T-helper 2 cell treated with Interferon-gamma antibody and Interleukin-4, amounts not matched to agents 5 μg/mL and 100 μg/mL, for 36 hours (primary cell): ENCODE measurements around the gene ARHGEF6.
"Not testable (repeated sequence)": the region's sequence is repeated elsewhere in the genome, so short reads cannot be mapped to it uniquely, and the experiment has no call there.

ENCODE experiments used
- DNase-seq: peaks from one replicate; pipeline ENCODE4 v3.0.0; 2021; ENCODE audit warnings: low spot score
- H3K27ac Mint-ChIP-seq: one replicate; pipeline ENCODE4 v1.8.0; 2021; ENCODE audit warnings: mild to moderate bottlenecking, mixed read lengths
- H3K27me3 Mint-ChIP-seq: one replicate; pipeline ENCODE4 v1.8.0; 2021; ENCODE audit warnings: low read depth, mixed read lengths
- H3K36me3 Mint-ChIP-seq: one replicate; pipeline ENCODE4 v1.8.0; 2021; ENCODE audit warnings: low read depth, mixed read lengths
- H3K4me1 Mint-ChIP-seq: one replicate; pipeline ENCODE4 v1.8.0; 2021; ENCODE audit warnings: low read depth, mixed read lengths
- H3K4me3 Mint-ChIP-seq: one replicate; pipeline ENCODE4 v1.8.0; 2022; ENCODE audit warnings: mild to moderate bottlenecking, moderate library complexity, mixed read lengths
- H3K9me3 Mint-ChIP-seq: one replicate; pipeline ENCODE4 v1.8.0; 2021; ENCODE audit warnings: mixed read lengths

The ARHGEF6 gene

GRCh38 chrX:136771869-136772268 is 8.9 kb downstream of the ARHGEF6 start:
- not testable (repeated sequence) for H3K9me3 Mint-ChIP-seq, H3K4me3 Mint-ChIP-seq, H3K27ac Mint-ChIP-seq, H3K27me3 Mint-ChIP-seq, DNase-seq
- H3K4me1 Mint-ChIP-seq, result peaks cover 52% of the 10 kb centered on the region
- H3K36me3 Mint-ChIP-seq, result peaks cover 42% of the 10 kb centered on the region

- peaks cover 49% of the 10 kb centered on the region for H3K36me3 Mint-ChIP-seq
- peaks cover 44% of the 10 kb centered on the region for H3K4me1 Mint-ChIP-seq
- H3K4me3 Mint-ChIP-seq, result peak overlapping the region; percentile 85
- peak; percentile 64 for DNase-seq
- H3K27me3 Mint-ChIP-seq, result no peaks in the 10 kb centered on the region
- peak overlapping the region; percentile 94 for H3K27ac Mint-ChIP-seq
- H3K9me3 Mint-ChIP-seq, result no peaks in the 10 kb centered on the region
Measured at GRCh38 chrX:136768469-136769084, 12.2 kb downstream of the ARHGEF6 start.

GRCh38 chrX:136767104-136767941 is 13.4 kb downstream of the ARHGEF6 start:
- peaks cover 46% of the 10 kb centered on the region for H3K4me1 Mint-ChIP-seq
- H3K9me3 Mint-ChIP-seq, result no peaks in the 10 kb centered on the region
- peak; percentile 23 for DNase-seq
- no peak overlapping the region for H3K27ac Mint-ChIP-seq
- H3K4me3 Mint-ChIP-seq, result peak overlapping the region; percentile 85
- H3K36me3 Mint-ChIP-seq, result peaks cover 51% of the 10 kb centered on the region
- no peaks in the 10 kb centered on the region for H3K27me3 Mint-ChIP-seq

GRCh38 chrX:136766785-136767103 is 14.0 kb downstream of the ARHGEF6 start:
- H3K4me3 Mint-ChIP-seq, result peak overlapping the region; percentile 79
- DNase-seq, result no peak
- H3K4me1 Mint-ChIP-seq, result peaks cover 45% of the 10 kb centered on the region
- no peaks in the 10 kb centered on the region for H3K9me3 Mint-ChIP-seq
- peak overlapping the region; percentile 72 for H3K27ac Mint-ChIP-seq
- H3K36me3 Mint-ChIP-seq, result peaks cover 47% of the 10 kb centered on the region
- no peaks in the 10 kb centered on the region for H3K27me3 Mint-ChIP-seq

- H3K4me1 Mint-ChIP-seq, result peaks cover 40% of the 10 kb centered on the region
- no peak for DNase-seq
- H3K4me3 Mint-ChIP-seq, result peak overlapping the region; percentile 79
- no peaks in the 10 kb centered on the region for H3K9me3 Mint-ChIP-seq
- H3K27ac Mint-ChIP-seq, result peak overlapping the region; percentile 72
- no peaks in the 10 kb centered on the region for H3K27me3 Mint-ChIP-seq
- peaks cover 42% of the 10 kb centered on the region for H3K36me3 Mint-ChIP-seq
Measured at GRCh38 chrX:136765821-136766356, 14.8 kb downstream of the ARHGEF6 start.

DNA sequence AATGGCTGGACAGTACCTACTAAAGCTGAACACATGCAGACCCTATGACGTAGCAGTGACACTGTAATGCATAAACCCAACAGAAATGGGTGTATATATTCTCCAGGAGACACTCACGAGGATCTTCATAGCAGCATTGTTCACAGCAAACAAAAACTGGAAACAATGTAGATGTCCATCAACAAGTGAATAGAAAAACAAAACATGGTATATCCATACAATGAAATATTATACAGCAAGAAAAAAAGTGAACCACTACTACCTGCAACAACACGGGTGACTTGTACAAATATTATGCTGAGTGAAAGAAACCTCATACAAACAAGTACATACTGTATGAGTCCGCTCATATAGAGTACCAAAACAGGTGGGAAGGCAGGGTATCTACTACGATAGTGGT is 16.5 kb downstream of the ARHGEF6 start:
- Mint-ChIP-seq H3K36me3 (peaks cover 47% of the 10 kb centered on the region), H3K4me1 (peaks cover 39% of the 10 kb centered on the region), H3K27me3 (no peaks in the 10 kb centered on the region), H3K4me3 (no peak overlapping the region), H3K9me3 (no peaks in the 10 kb centered on the region), H3K27ac (no peak overlapping the region)
- DNase-seq, result no peak

GRCh38 chrX:136762820-136763452 is 17.8 kb downstream of the ARHGEF6 start:
- H3K4me1 Mint-ChIP-seq, result peaks cover 31% of the 10 kb centered on the region
- H3K27ac Mint-ChIP-seq, result peak overlapping the region; percentile 81

GRCh38 chrX:136761421-136761820 is 19.3 kb downstream of the ARHGEF6 start:
- H3K4me3 Mint-ChIP-seq, result no peak overlapping the region
- H3K27ac Mint-ChIP-seq, result no peak overlapping the region
- H3K36me3 Mint-ChIP-seq, result peaks cover 50% of the 10 kb centered on the region
- H3K4me1 Mint-ChIP-seq, result peaks cover 38% of the 10 kb centered on the region
- no peaks in the 10 kb centered on the region for H3K9me3 Mint-ChIP-seq
- DNase-seq, result no peak
- no peaks in the 10 kb centered on the region for H3K27me3 Mint-ChIP-seq

More at GRCh38 chrX:136762820-136763452, 17.8 kb downstream of the ARHGEF6 start:
- Mint-ChIP-seq H3K4me3 (peak overlapping the region; percentile 55), H3K9me3 (no peaks in the 10 kb centered on the region), H3K36me3 (peaks cover 46% of the 10 kb centered on the region), H3K27me3 (no peaks in the 10 kb centered on the region)
- DNase-seq, result no peak

DNA sequence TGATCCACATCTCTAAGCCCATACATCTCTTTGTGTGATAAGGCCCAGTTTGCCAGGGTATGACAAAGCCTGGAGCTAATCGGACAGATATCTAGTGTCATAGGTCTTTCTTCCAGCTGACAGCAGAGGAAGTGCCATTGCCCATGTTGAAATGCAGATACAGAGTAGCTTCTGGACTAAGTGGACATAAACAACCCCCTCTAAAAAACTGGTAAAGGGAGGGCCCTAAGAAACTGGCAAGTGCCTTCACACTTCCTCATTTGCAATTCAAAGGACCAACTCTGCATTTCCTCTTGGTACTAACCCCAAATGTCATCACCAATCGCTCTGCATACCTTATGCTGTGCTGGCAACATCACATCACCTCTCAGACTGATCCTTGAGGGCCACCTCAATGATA is 20.8 kb downstream of the ARHGEF6 start:
- peaks cover 43% of the 10 kb centered on the region for H3K36me3 Mint-ChIP-seq
- no peaks in the 10 kb centered on the region for H3K27me3 Mint-ChIP-seq
- H3K9me3 Mint-ChIP-seq, result no peaks in the 10 kb centered on the region
- peak overlapping the region; percentile 36 for H3K4me3 Mint-ChIP-seq
- H3K4me1 Mint-ChIP-seq, result peaks cover 31% of the 10 kb centered on the region
- no peak for DNase-seq
- peak overlapping the region; percentile 65 for H3K27ac Mint-ChIP-seq

DNA sequence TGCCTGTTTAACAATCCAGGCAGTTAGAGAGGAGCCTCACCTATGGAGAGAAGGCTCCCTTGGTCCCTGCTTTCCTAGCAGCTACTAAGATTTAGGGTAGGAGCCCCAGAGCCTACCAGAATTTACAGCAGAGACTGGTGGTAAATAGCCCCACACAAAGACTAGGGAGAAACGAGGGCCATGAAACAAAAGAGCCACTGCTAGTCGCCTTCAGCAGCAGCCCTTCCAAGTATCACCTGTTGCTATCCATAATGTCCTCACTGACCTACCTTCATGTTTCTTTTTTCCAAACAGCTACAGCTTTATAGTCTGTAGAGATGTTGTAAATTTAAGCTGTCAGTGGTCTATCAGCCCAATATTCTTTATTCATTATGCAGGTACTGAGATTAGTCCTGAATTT is 25.3 kb downstream of the ARHGEF6 start:
- Mint-ChIP-seq H3K27me3 (no peaks in the 10 kb centered on the region), H3K4me1 (peaks cover 51% of the 10 kb centered on the region), H3K27ac (no peak overlapping the region), H3K9me3 (no peaks in the 10 kb centered on the region), H3K4me3 (no peak overlapping the region), H3K36me3 (peaks cover 33% of the 10 kb centered on the region)
- no peak for DNase-seq

DNA sequence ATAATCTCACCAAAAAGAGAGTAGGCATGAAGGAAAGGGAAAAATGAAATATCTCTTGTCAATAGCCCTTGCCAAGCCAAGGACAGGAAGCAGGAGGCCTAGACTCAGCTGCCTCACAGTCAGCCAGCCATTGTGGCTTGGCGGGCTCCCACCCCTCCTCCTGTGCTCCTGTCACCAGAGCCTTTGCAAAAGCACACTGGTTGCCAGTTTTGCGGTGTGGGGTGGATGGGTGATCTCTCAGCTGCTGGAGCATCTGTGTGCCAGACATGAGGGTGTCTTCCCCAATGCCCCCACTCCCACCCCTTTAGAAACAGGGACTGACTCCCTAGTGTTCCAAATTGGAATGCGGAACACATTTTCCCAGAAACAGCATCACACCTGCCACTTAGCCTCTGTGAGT is 26.1 kb downstream of the ARHGEF6 start:
- Mint-ChIP-seq H3K4me3 (peak overlapping the region; percentile 15), H3K4me1 (peaks cover 52% of the 10 kb centered on the region), H3K27me3 (no peaks in the 10 kb centered on the region), H3K9me3 (no peaks in the 10 kb centered on the region), H3K36me3 (peaks cover 27% of the 10 kb centered on the region), H3K27ac (no peak overlapping the region)
- no peak for DNase-seq

DNA sequence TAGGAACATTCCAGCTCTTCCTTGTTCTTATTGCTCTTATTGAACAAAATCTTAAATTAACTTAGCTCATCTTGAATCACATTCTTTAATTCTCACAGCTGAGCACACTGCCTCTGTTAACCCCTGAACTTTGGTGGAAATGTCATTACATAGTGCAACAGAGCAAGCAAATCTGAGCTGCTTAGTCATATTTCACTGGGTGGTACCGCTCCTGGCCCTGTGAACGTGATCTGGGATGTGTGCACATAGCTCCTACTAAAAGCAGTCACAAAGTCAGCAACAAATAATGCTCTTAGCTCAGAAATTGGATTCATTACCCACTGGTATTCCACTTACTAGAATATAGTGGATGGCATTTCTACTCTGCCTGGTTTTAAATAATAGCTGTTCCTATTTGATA is 27.9 kb downstream of the ARHGEF6 start:
- Mint-ChIP-seq H3K4me1 (peaks cover 63% of the 10 kb centered on the region), H3K9me3 (no peaks in the 10 kb centered on the region), H3K4me3 (no peak overlapping the region), H3K27ac (peak overlapping the region; percentile 63), H3K27me3 (no peaks in the 10 kb centered on the region), H3K36me3 (peaks cover 31% of the 10 kb centered on the region)
- DNase-seq, result no peak

GRCh38 chrX:136752346-136752745 is 28.4 kb downstream of the ARHGEF6 start:
- no peaks in the 10 kb centered on the region for H3K9me3 Mint-ChIP-seq
- H3K4me1 Mint-ChIP-seq, result peaks cover 63% of the 10 kb centered on the region
- H3K4me3 Mint-ChIP-seq, result no peak overlapping the region
- H3K27me3 Mint-ChIP-seq, result no peaks in the 10 kb centered on the region
- no peak for DNase-seq
- H3K27ac Mint-ChIP-seq, result no peak overlapping the region
- peaks cover 31% of the 10 kb centered on the region for H3K36me3 Mint-ChIP-seq

GRCh38 chrX:136750364-136750763 is 30.4 kb downstream of the ARHGEF6 start:
- Mint-ChIP-seq H3K4me3 (peak overlapping the region; percentile 34), H3K9me3 (no peaks in the 10 kb centered on the region), H3K4me1 (peaks cover 71% of the 10 kb centered on the region), H3K27me3 (no peaks in the 10 kb centered on the region), H3K27ac (peak overlapping the region; percentile 59), H3K36me3 (peaks cover 37% of the 10 kb centered on the region)
- DNase-seq, result no peak
